Sigmoid colon (tissue), 4 donors: ENCODE data around the gene AP2A1.

Source experiments
- EP300 ChIP-seq, 4 donors: sonication (generic); formaldehyde crosslinking; IDR thresholded peaks; one replicate each; pipeline ENCODE4 v1.6.1; 2017; ENCODE audit warnings: antibody characterized with exemption in 4 of 4
- POLR2A ChIP-seq, 2 donors: fragments of 450-650 bp; IDR thresholded peaks; one replicate each; pipeline ENCODE4 v1.6.1; 2016; ENCODE audit warnings: antibody characterized with exemption in 2 of 2, mild to moderate bottlenecking in 2 of 2, moderate library complexity in 2 of 2

GRCh38 chr19:49816590-49816989, 49.8 kb downstream of the AP2A1 start:
- TF ChIP-seq EP300 (IDR thresholded peaks at IDR 0.05) = no peak
- no peak for TF ChIP-seq POLR2A (IDR thresholded peaks at IDR 0.05)
